ENCODE measurements around the gene PCSK2. TPM values are rescaled to one million over a fixed set of nuclear protein-coding genes. Genes with fewer than 3 reads are reported as not detected.
A peak's percentile ranks its signal among the peaks of the same experiment; 100 is the strongest.

The PCSK2 gene
- total RNA-seq, 1 donor from 2014 or later = 0.15 TPM

GRCh38 chr20:17533396-17533795, 306.6 kb downstream of the PCSK2 start:
- peak; percentile 53 for DNase-seq (ENCODE audit: low read depth)

GRCh38 chr20:17534077-17534476, 307.2 kb downstream of the PCSK2 start:
- no peak for DNase-seq (ENCODE audit: low read depth)

Measured in renal cortical epithelial cell (primary cell).